GM13976 (cell line): ENCODE data around the gene PCDH1.

Experiments used
- DNase-seq: peaks from one replicate; pipeline ENCODE4 v3.0.0; 2012; ENCODE audit warnings: low spot score
- in situ Hi-C: fragments of 300-500 bp; cut with MboI; formaldehyde crosslinking; loops from one replicate; pipeline ENCODE4 v1.12.0; 2022; ENCODE audit warnings: low sequenced_read_pairs, mixed read lengths, inconsistent platforms; ENCODE audit not compliant: unreplicated experiment
- TF ChIP-seq, protein P1 (sequence below): IDR thresholded peaks from 2 replicates; pipeline ENCODE4 v1.5.1; 2012; ENCODE audit warnings: borderline replicate concordance, mild to moderate bottlenecking; ENCODE audit not compliant: insufficient read depth; ENCODE audit errors: extremely low read depth, missing control alignments, control extremely low read depth

The PCDH1 gene

GRCh38 chr5:141810702-141811101 is 67.5 kb downstream of the PCDH1 start:
- DNase-seq, result no peak
- in situ Hi-C loops, result no loop called here
- TF ChIP-seq, protein P1, sequence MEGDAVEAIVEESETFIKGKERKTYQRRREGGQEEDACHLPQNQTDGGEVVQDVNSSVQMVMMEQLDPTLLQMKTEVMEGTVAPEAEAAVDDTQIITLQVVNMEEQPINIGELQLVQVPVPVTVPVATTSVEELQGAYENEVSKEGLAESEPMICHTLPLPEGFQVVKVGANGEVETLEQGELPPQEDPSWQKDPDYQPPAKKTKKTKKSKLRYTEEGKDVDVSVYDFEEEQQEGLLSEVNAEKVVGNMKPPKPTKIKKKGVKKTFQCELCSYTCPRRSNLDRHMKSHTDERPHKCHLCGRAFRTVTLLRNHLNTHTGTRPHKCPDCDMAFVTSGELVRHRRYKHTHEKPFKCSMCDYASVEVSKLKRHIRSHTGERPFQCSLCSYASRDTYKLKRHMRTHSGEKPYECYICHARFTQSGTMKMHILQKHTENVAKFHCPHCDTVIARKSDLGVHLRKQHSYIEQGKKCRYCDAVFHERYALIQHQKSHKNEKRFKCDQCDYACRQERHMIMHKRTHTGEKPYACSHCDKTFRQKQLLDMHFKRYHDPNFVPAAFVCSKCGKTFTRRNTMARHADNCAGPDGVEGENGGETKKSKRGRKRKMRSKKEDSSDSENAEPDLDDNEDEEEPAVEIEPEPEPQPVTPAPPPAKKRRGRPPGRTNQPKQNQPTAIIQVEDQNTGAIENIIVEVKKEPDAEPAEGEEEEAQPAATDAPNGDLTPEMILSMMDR, result no peak

DNA sequence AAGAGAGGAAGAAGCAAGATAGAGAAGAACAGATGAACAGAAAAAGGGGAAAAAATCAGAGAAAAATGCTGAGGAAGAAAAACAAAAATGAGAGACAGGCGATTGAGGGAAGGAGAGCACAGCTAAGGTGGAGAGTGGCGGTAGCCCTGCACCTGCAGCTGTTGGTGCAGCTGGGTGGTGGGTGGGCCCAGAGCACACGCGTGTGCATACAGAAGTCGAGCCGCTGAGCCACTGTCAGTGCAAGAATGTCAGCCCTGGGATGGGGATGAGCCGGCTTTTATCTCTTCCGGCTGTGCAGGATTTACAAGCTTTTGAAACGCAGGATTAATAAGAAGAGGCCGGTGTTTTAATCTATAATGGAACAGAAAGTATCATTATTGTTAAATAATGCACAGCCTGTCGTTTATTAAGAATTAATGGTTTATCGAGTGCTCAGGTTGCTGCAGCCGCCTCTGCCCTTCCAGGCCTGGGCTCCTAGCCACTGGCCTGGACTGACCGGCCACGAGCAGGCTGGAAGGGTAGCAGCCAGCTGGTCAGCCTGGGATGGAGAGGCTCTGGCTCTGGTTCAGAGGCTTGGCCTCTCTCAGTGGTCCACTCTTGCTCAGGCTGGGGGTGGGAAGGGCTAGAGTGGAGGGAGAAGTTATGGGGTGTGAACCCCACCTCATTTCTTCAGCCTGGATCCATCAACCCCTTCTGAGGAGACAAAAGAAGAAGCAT is 68.7 kb downstream of the PCDH1 start:
- TF ChIP-seq, protein P1, result no peak
- DNase-seq, result no peak
- in situ Hi-C loops, result no loop called here

- DNase-seq, result no peak
- in situ Hi-C loops, result no loop called here
- TF ChIP-seq, protein P1, result no peak
These were observed 69.4 kb downstream of the PCDH1 start for GRCh38 chr5:141808857-141809256.

DNA sequence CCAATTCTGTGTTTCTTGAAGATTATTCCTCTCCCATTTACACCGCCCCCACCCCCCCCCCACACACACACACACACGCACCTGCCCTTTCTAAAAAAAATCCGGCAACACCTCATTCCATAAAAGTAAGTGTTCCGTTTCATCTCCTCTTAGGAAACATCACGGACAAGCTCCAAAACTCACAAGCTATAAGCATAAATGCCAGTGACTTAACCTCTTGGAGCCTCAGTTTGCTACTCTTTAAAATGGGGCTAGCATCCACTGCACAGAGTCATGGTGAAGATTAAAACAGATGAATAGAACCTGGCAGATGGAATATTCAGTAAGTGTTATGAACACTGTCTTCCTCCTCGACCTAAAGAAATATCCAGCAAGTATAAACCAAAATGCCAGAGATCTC is 70.5 kb downstream of the PCDH1 start:
- in situ Hi-C loops, result no loop called here

DNA sequence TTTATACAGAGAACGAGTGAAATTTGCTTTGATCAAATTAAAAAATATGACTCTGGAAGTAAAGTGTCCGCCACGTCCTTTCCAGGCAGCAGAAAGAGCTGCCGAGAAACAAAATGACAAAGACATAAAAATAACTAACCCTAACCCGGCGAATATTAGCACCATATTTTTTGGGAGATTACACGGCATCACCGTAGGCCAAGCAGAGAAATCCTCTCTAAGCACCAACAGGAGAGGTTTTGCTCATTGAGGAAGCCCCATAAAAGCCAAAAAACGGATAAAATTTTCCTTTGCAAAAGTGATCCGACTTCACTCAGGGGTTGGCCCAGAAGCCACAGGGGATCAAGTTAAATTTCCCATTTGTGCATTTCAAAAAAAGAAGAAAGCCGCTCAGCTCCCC is 70.9 kb downstream of the PCDH1 start:
- TF ChIP-seq, protein P1, result no peak
- no peak for DNase-seq
- in situ Hi-C loops, result no loop called here

More for the DNA sequence above, 70.5 kb downstream of the PCDH1 start:
- TF ChIP-seq, protein P1, result no peak
- DNase-seq, result no peak

GRCh38 chr5:141806626-141807025 is 71.6 kb downstream of the PCDH1 start:
- no peak for DNase-seq
- in situ Hi-C loops, result no loop called here
- TF ChIP-seq, protein P1, result no peak
